ENCODE measurements around the gene MOCS1.

- TF ChIP-seq CTCF (IDR thresholded peaks at IDR 0.05) (no peak), POLR2A (IDR thresholded peaks at IDR 0.05) (no peak)
Measured at GRCh38 chr6:39885691-39886090, 48.6 kb downstream of the MOCS1 start.
